ENCODE data around the gene DEFB131B. TPM values are rescaled to one million over a fixed set of nuclear protein-coding genes. Genes with fewer than 3 reads are reported as not detected.
"Not testable (repeated sequence)": the region's sequence is repeated elsewhere in the genome, so short reads cannot be mapped to it uniquely, and the experiment has no call there.

DEFB131B gene
- not detected for total RNA-seq
- polyA plus RNA-seq, result not detected
- long read RNA-seq, donor 1, result 0 reads
- long read RNA-seq, donor 2, result 0 reads

- H3K27me3 ChIP-seq (ENCODE audit: control insufficient read depth in 1 of 2, insufficient read depth in 2 of 2, low read length in 1 of 2); H3K4me1 ChIP-seq (ENCODE audit: control insufficient read depth in 1 of 2, insufficient read depth in 2 of 2, low read length in 2 of 2); ATAC-seq (ENCODE audit: low FRiP score); H3K36me3 ChIP-seq (ENCODE audit: control insufficient read depth in 1 of 2, insufficient read depth in 2 of 2, low read length in 1 of 2); H3K4me3 ChIP-seq (ENCODE audit: low read length in 2 of 2); H3K27ac ChIP-seq (ENCODE audit: low read depth in 1 of 2, low read length in 2 of 2); intact Hi-C loops (cut with DNase I); DNase-seq; H3K9me3 ChIP-seq (ENCODE audit: control insufficient read depth, low read length): not testable (repeated sequence)
- 84 to 89% methylated on average over 1 of the region's 1 CpG for WGBS, 2 donors
Observed at GRCh38 chr11:71878059-71878458, at the start of gene DEFB131B. Gene DEFB131B, plus strand, starts transcription at chr11:71878453. Its CDS starts 0 bp downstream, at chr11:71878453.

- H3K4me1 ChIP-seq (ENCODE audit: control insufficient read depth in 1 of 2, insufficient read depth in 2 of 2, low read length in 2 of 2); H3K27ac ChIP-seq (ENCODE audit: low read depth in 1 of 2, low read length in 2 of 2); H3K4me3 ChIP-seq (ENCODE audit: low read length in 2 of 2); H3K9me3 ChIP-seq (ENCODE audit: control insufficient read depth, low read length); H3K36me3 ChIP-seq (ENCODE audit: control insufficient read depth in 1 of 2, insufficient read depth in 2 of 2, low read length in 1 of 2); ATAC-seq (ENCODE audit: low FRiP score); intact Hi-C loops (cut with DNase I); DNase-seq; H3K27me3 ChIP-seq (ENCODE audit: control insufficient read depth in 1 of 2, insufficient read depth in 2 of 2, low read length in 1 of 2): not testable (repeated sequence)
- WGBS, 2 donors, result 94% methylated on average over 3 of the region's 3 CpGs
Observed at GRCh38 chr11:71829247-71829646, 49.0 kb upstream of the DEFB131B start.

- H3K4me3 ChIP-seq (ENCODE audit: low read length in 2 of 2); DNase-seq; H3K27me3 ChIP-seq (ENCODE audit: control insufficient read depth in 1 of 2, insufficient read depth in 2 of 2, low read length in 1 of 2); H3K4me1 ChIP-seq (ENCODE audit: control insufficient read depth in 1 of 2, insufficient read depth in 2 of 2, low read length in 2 of 2); H3K9me3 ChIP-seq (ENCODE audit: control insufficient read depth, low read length); H3K27ac ChIP-seq (ENCODE audit: low read depth in 1 of 2, low read length in 2 of 2); H3K36me3 ChIP-seq (ENCODE audit: control insufficient read depth in 1 of 2, insufficient read depth in 2 of 2, low read length in 1 of 2); ATAC-seq (ENCODE audit: low FRiP score); intact Hi-C loops (cut with DNase I): not testable (repeated sequence)
- 80 to 90% methylated on average over 3 of the region's 3 CpGs for WGBS, 2 donors
Observed at GRCh38 chr11:71829686-71830085, 48.6 kb upstream of the DEFB131B start.

GRCh38 chr11:71832811-71833210, 45.4 kb upstream of the DEFB131B start, which contains the start of gene DEFB108B:
Gene DEFB108B, plus strand, starts transcription at chr11:71833200. Its CDS starts 0 bp downstream, at chr11:71833200.
- WGBS, 2 donors, result 0% methylated on average over 1 of the region's 1 CpG
- DNase-seq; H3K36me3 ChIP-seq (ENCODE audit: control insufficient read depth in 1 of 2, insufficient read depth in 2 of 2, low read length in 1 of 2); ATAC-seq (ENCODE audit: low FRiP score); intact Hi-C loops (cut with DNase I); H3K27ac ChIP-seq (ENCODE audit: low read depth in 1 of 2, low read length in 2 of 2); H3K9me3 ChIP-seq (ENCODE audit: control insufficient read depth, low read length); H3K4me3 ChIP-seq (ENCODE audit: low read length in 2 of 2); H3K4me1 ChIP-seq (ENCODE audit: control insufficient read depth in 1 of 2, insufficient read depth in 2 of 2, low read length in 2 of 2); H3K27me3 ChIP-seq (ENCODE audit: control insufficient read depth in 1 of 2, insufficient read depth in 2 of 2, low read length in 1 of 2): not testable (repeated sequence)

- 85% methylated on average over 6 of the region's 6 CpGs for WGBS, 2 donors
- intact Hi-C loops (cut with DNase I); H3K27me3 ChIP-seq (ENCODE audit: control insufficient read depth in 1 of 2, insufficient read depth in 2 of 2, low read length in 1 of 2); H3K27ac ChIP-seq (ENCODE audit: low read depth in 1 of 2, low read length in 2 of 2); H3K9me3 ChIP-seq (ENCODE audit: control insufficient read depth, low read length); H3K36me3 ChIP-seq (ENCODE audit: control insufficient read depth in 1 of 2, insufficient read depth in 2 of 2, low read length in 1 of 2); H3K4me3 ChIP-seq (ENCODE audit: low read length in 2 of 2); H3K4me1 ChIP-seq (ENCODE audit: control insufficient read depth in 1 of 2, insufficient read depth in 2 of 2, low read length in 2 of 2); DNase-seq; ATAC-seq (ENCODE audit: low FRiP score): not testable (repeated sequence)
Observed at GRCh38 chr11:71842720-71843119, 35.5 kb upstream of the DEFB131B start.

GRCh38 chr11:71843355-71843754, 34.9 kb upstream of the DEFB131B start:
- H3K27ac ChIP-seq (ENCODE audit: low read depth in 1 of 2, low read length in 2 of 2); H3K27me3 ChIP-seq (ENCODE audit: control insufficient read depth in 1 of 2, insufficient read depth in 2 of 2, low read length in 1 of 2); H3K36me3 ChIP-seq (ENCODE audit: control insufficient read depth in 1 of 2, insufficient read depth in 2 of 2, low read length in 1 of 2); H3K4me1 ChIP-seq (ENCODE audit: control insufficient read depth in 1 of 2, insufficient read depth in 2 of 2, low read length in 2 of 2); H3K4me3 ChIP-seq (ENCODE audit: low read length in 2 of 2); intact Hi-C loops (cut with DNase I); ATAC-seq (ENCODE audit: low FRiP score); H3K9me3 ChIP-seq (ENCODE audit: control insufficient read depth, low read length); DNase-seq: not testable (repeated sequence)
- WGBS, 2 donors, result 91 to 98% methylated on average over 4 of the region's 4 CpGs

GRCh38 chr11:71843858-71844257, 34.4 kb upstream of the DEFB131B start:
- whole genome bisulfite sequencing, 2 donors, result 52 to 62% methylated on average over 15 of the region's 15 CpGs
- intact Hi-C loops (cut with DNase I), result no loop called here
- Histone ChIP-seq H3K36me3 (ENCODE audit: control insufficient read depth in 1 of 2, insufficient read depth in 2 of 2, low read length in 1 of 2) (no peaks in the 10 kb centered on the region), H3K4me3 (ENCODE audit: low read length in 2 of 2) (no peak overlapping the region), H3K27me3 (ENCODE audit: control insufficient read depth in 1 of 2, insufficient read depth in 2 of 2, low read length in 1 of 2) (no peaks in the 10 kb centered on the region), H3K27ac (ENCODE audit: low read depth in 1 of 2, low read length in 2 of 2) (no peak overlapping the region), H3K9me3 (ENCODE audit: control insufficient read depth, low read length) (no peaks in the 10 kb centered on the region), H3K4me1 (ENCODE audit: control insufficient read depth in 1 of 2, insufficient read depth in 2 of 2, low read length in 2 of 2) (no peaks in the 10 kb centered on the region)
- no peak for ATAC-seq (ENCODE audit: low FRiP score)
- no peak for DNase-seq

GRCh38 chr11:71853895-71854294, 24.4 kb upstream of the DEFB131B start:
- DNase-seq; intact Hi-C loops (cut with DNase I); H3K9me3 ChIP-seq (ENCODE audit: control insufficient read depth, low read length); H3K27ac ChIP-seq (ENCODE audit: low read depth in 1 of 2, low read length in 2 of 2); H3K4me3 ChIP-seq (ENCODE audit: low read length in 2 of 2); H3K27me3 ChIP-seq (ENCODE audit: control insufficient read depth in 1 of 2, insufficient read depth in 2 of 2, low read length in 1 of 2); H3K36me3 ChIP-seq (ENCODE audit: control insufficient read depth in 1 of 2, insufficient read depth in 2 of 2, low read length in 1 of 2); H3K4me1 ChIP-seq (ENCODE audit: control insufficient read depth in 1 of 2, insufficient read depth in 2 of 2, low read length in 2 of 2); ATAC-seq (ENCODE audit: low FRiP score): not testable (repeated sequence)
- 85 to 93% methylated on average over 2 of the region's 2 CpGs for WGBS, 2 donors

GRCh38 chr11:71855880-71856279, 22.4 kb upstream of the DEFB131B start:
- H3K36me3 ChIP-seq (ENCODE audit: control insufficient read depth in 1 of 2, insufficient read depth in 2 of 2, low read length in 1 of 2); H3K9me3 ChIP-seq (ENCODE audit: control insufficient read depth, low read length); H3K27me3 ChIP-seq (ENCODE audit: control insufficient read depth in 1 of 2, insufficient read depth in 2 of 2, low read length in 1 of 2); H3K4me3 ChIP-seq (ENCODE audit: low read length in 2 of 2); DNase-seq; intact Hi-C loops (cut with DNase I); H3K27ac ChIP-seq (ENCODE audit: low read depth in 1 of 2, low read length in 2 of 2); ATAC-seq (ENCODE audit: low FRiP score); H3K4me1 ChIP-seq (ENCODE audit: control insufficient read depth in 1 of 2, insufficient read depth in 2 of 2, low read length in 2 of 2): not testable (repeated sequence)
- 61 to 67% methylated on average over 2 of the region's 2 CpGs for WGBS, 2 donors

All from aorta (tissue), 5 donors.